HFFc6 (cell line): ENCODE data around the gene KCNMA1. TPM values are rescaled to one million over a fixed set of nuclear protein-coding genes. Genes with fewer than 3 reads are reported as not detected.
A peak's percentile ranks its signal among the peaks of the same experiment; 100 is the strongest.

Experiments
- DNase-seq: peaks from one replicate; pipeline ENCODE4 v3.0.0-alpha.2; 2018
- H3K27ac Mint-ChIP-seq: 2 replicates; pipeline ENCODE4 v1.8.0; 2020; ENCODE audit warnings: mild to moderate bottlenecking, mixed read lengths
- H3K27me3 Mint-ChIP-seq: 2 replicates; pipeline ENCODE4 v1.8.0; 2021; ENCODE audit warnings: mild to moderate bottlenecking, moderate library complexity, mixed read lengths; ENCODE audit not compliant: insufficient read depth
- H3K36me3 Mint-ChIP-seq: 2 replicates; pipeline ENCODE4 v1.8.0; 2021; ENCODE audit warnings: low read depth, mixed read lengths
- H3K4me1 Mint-ChIP-seq: 2 replicates; pipeline ENCODE4 v1.8.0; 2020; ENCODE audit warnings: low read depth, mixed read lengths
- H3K4me3 Mint-ChIP-seq: 2 replicates; pipeline ENCODE4 v1.8.0; 2020; ENCODE audit warnings: mild to moderate bottlenecking, moderate library complexity, mixed read lengths
- H3K9me3 Mint-ChIP-seq: 2 replicates; pipeline ENCODE4 v1.8.0; 2020; ENCODE audit warnings: mild to moderate bottlenecking, mixed read lengths
- total RNA-seq, 6 experiments: library from RNA; stranded (reverse); fragmentation: NEBNext Ultra II Directional; extraction: Animal tissue kit (Norgen Biotek cat#: 25700); gene quantifications; 2 replicates in 1 of 6; 3 replicates in 5 of 6; pipeline ENCODE4 v1.2.3, GENCODE V29; 2021
- TF ChIP-seq, protein P1 (sequence below): fragments of 200-600 bp; sonication (generic); IDR thresholded peaks from 2 replicates; pipeline ENCODE4 v1.5.0; 2021; ENCODE audit warnings: antibody characterized with exemption, mild to moderate bottlenecking

KCNMA1 gene
- total RNA-seq, 6 experiments from 2014 or later, result 87.1 to 191 (median 93.5) TPM

DNA sequence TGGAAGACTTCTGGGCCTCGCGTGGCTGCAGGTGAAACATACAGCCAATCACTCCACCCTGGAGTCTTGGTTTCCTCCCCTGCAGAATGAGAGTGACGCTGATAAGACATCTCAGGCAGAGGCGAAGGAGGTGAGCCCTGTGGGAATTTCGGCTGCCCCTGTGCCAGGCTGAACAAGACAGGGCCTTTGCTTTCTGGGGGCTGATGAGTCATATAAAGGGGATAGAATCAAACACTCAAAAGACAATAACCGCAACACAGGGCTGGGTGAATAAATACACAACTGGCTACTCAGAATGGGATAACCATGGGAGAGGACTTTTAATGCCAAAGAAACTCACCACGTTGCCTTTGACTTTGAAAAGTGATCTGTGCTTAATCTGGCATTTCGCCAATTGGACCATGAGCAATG lies 143.8 kb downstream of the KCNMA1 start:
- DNase-seq, result no peak
- Mint-ChIP-seq H3K27ac (no peak overlapping the region), H3K27me3 (no peaks in the 10 kb centered on the region), H3K36me3 (peaks cover 15% of the 10 kb centered on the region), H3K4me3 (no peak overlapping the region), H3K4me1 (peaks cover 48% of the 10 kb centered on the region), H3K9me3 (no peaks in the 10 kb centered on the region)
- TF ChIP-seq, protein P1, sequence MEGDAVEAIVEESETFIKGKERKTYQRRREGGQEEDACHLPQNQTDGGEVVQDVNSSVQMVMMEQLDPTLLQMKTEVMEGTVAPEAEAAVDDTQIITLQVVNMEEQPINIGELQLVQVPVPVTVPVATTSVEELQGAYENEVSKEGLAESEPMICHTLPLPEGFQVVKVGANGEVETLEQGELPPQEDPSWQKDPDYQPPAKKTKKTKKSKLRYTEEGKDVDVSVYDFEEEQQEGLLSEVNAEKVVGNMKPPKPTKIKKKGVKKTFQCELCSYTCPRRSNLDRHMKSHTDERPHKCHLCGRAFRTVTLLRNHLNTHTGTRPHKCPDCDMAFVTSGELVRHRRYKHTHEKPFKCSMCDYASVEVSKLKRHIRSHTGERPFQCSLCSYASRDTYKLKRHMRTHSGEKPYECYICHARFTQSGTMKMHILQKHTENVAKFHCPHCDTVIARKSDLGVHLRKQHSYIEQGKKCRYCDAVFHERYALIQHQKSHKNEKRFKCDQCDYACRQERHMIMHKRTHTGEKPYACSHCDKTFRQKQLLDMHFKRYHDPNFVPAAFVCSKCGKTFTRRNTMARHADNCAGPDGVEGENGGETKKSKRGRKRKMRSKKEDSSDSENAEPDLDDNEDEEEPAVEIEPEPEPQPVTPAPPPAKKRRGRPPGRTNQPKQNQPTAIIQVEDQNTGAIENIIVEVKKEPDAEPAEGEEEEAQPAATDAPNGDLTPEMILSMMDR, result no peak

DNA sequence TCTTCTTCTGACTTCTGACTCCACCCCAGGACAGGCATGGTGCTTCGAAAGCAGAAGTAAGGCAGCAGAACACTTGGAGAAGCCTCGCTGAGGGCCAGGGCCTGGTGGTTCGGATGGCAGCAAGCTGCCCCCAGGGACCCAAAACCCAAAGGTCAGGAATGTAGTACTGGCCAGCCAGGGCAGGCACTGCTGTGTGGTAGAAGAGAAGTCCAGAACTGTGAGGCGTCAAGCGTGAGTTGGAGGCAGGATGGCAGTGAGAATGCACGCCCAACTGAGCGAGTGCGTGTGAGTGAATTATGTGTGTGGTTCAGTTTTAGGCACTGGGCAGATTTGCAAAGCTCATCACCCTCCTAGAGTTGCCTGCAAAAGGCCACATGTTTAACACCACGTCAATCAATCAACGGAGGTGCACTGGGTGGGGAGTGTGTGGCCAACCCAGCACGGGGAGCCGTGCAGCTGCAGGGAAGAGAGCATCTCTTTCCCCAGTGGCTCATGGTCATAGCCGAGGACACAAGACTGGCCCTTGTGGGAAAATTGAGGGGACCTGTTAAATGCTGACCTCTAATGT lies 144.3 kb downstream of the KCNMA1 start:
- H3K27ac Mint-ChIP-seq, result no peak overlapping the region
- no peaks in the 10 kb centered on the region for H3K27me3 Mint-ChIP-seq
- DNase-seq, result no peak
- TF ChIP-seq, protein P1, result no peak
- H3K36me3 Mint-ChIP-seq, result peaks cover 15% of the 10 kb centered on the region
- H3K4me1 Mint-ChIP-seq, result peaks cover 45% of the 10 kb centered on the region
- H3K9me3 Mint-ChIP-seq, result no peaks in the 10 kb centered on the region
- H3K4me3 Mint-ChIP-seq, result no peak overlapping the region

DNA sequence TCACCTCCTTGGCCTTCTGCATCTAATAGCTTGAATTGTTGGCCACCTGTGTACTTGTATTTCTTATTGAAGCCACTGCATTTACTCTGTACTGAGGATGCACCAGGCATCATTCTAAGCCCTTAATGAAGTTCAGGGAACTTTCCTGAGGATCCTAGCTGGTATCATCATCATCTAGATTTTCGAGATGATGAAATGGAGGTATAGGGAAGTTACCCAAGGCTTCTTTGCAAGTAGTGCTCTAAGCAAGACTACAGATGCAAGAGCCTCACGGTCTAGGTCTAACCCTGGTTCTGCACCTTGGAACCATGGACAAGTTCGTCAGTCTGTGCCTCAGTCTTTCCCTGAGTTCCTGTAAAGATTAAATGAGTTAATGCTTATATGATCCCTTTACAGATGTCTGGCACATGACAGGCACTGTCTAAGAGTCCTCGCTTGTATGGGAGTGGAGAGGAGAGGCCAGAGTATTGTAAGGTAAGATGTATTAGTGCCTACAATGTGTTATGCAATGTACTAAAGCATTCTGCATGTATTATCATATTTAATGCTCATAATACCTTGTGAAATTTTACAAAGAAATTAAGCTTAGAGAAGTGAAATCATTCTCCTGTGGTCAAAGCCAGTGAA lies 145.1 kb downstream of the KCNMA1 start:
- DNase-seq, result no peak
- Mint-ChIP-seq H3K27ac (no peak overlapping the region), H3K4me3 (no peak overlapping the region; the same call in 1 of the 2 replicates), H3K36me3 (peaks cover 15% of the 10 kb centered on the region), H3K9me3 (no peaks in the 10 kb centered on the region), H3K27me3 (peaks cover 2% of the 10 kb centered on the region; the same call in 1 of the 2 replicates), H3K4me1 (peaks cover 36% of the 10 kb centered on the region)
- TF ChIP-seq, protein P1, result no peak

DNA sequence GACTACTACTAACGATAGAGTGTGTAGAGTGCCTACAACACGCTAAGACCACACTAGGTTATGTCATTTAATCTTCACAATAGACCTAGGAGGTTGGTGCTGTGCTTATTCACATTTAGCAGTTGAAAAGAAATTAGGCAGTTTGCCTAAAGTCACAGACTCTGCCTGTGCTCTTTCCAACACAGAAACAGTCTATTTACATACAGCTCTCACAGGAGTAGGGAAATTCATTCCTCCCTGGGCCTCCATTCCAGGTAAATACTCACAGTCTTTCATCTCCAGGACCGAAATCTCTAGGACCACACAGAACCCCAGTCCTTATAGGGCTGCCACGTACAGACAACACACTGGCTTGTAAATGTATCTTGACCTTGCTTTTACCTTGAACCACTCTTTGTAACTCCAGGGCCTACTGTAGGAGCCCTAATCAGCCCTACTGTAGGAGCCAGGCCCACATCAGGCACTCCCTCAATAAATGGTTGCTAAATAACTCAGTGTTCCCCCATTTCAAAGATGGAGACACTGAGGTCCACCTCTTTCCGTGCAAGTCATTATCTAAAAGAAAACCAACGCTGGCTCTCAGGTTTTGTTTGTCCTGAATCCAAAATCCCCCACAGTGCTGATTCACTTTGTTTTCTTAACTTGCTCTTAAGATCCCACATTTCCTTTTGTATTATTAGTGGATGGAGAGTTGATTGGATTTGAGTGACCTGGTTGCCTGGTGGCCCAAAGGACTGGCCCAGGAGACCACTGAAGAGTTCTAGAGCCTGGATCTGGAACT lies 146.9 kb downstream of the KCNMA1 start:
- Mint-ChIP-seq H3K36me3 (peaks cover 22% of the 10 kb centered on the region), H3K27ac (peak overlapping the region; percentile 19; the same call in 1 of the 2 replicates)

DNA sequence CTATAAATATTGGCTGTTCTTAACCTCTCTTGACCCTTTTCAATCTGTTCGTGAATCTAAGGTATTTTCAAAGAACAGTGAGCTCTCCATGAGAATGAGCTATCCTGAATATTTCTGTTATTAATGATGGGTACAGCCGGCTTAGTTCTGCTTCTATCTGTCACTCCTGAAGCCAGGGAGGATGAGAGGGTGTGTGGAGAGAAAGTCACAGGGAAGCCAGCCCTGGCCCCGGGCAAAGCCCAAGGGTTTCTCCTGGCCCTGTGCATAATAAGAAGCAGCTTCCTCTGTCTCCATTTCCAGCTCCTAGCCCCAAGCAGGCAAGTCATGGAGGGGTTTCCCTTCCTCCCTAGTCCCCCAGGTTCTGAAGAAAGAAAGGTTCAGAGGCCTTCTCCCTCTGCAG lies 151.1 kb downstream of the KCNMA1 start:
- H3K36me3 Mint-ChIP-seq, result peaks cover 12% of the 10 kb centered on the region
- TF ChIP-seq, protein P1, result no peak

More for the DNA sequence above, 146.9 kb downstream of the KCNMA1 start:
- Mint-ChIP-seq H3K9me3 (no peaks in the 10 kb centered on the region), H3K27me3 (peaks cover 5% of the 10 kb centered on the region; the same call in 1 of the 2 replicates), H3K4me3 (no peak overlapping the region), H3K4me1 (peaks cover 34% of the 10 kb centered on the region)
- TF ChIP-seq, protein P1, result no peak
- no peak for DNase-seq

More for the DNA sequence above, 151.1 kb downstream of the KCNMA1 start:
- Mint-ChIP-seq H3K4me3 (no peak overlapping the region), H3K9me3 (no peaks in the 10 kb centered on the region), H3K27me3 (peaks cover 7% of the 10 kb centered on the region; the same call in 1 of the 2 replicates), H3K27ac (no peak overlapping the region), H3K4me1 (peaks cover 19% of the 10 kb centered on the region)
- DNase-seq, result no peak
